Sigmoid colon (tissue), 4 donors: ENCODE measurements around the gene SLF2.

Experiments
- EP300 ChIP-seq, 4 donors: sonication (generic); formaldehyde crosslinking; IDR thresholded peaks; one replicate each; pipeline ENCODE4 v1.6.1; 2017; ENCODE audit warnings: antibody characterized with exemption in 4 of 4
- POLR2A ChIP-seq, 2 donors: fragments of 450-650 bp; IDR thresholded peaks; one replicate each; pipeline ENCODE4 v1.6.1; 2016; ENCODE audit warnings: antibody characterized with exemption in 2 of 2, mild to moderate bottlenecking in 2 of 2, moderate library complexity in 2 of 2
- POLR2AphosphoS5 ChIP-seq, 4 donors: sonication (generic); formaldehyde crosslinking; IDR thresholded peaks; one replicate each; pipeline ENCODE4 v1.6.1; 2017; ENCODE audit warnings: antibody characterized with exemption in 4 of 4
- TF ChIP-seq, protein P1 (sequence below), 4 experiments: fragments of 450-650 bp in 3 of 4; fragments of 200-600 bp in 1 of 4; IDR thresholded peaks; one replicate each; pipeline ENCODE4 v1.5.1; 2016 to 2019; ENCODE audit warnings: antibody characterized with exemption in 4 of 4, mild to moderate bottlenecking in 3 of 4, moderate library complexity in 2 of 4

DNA sequence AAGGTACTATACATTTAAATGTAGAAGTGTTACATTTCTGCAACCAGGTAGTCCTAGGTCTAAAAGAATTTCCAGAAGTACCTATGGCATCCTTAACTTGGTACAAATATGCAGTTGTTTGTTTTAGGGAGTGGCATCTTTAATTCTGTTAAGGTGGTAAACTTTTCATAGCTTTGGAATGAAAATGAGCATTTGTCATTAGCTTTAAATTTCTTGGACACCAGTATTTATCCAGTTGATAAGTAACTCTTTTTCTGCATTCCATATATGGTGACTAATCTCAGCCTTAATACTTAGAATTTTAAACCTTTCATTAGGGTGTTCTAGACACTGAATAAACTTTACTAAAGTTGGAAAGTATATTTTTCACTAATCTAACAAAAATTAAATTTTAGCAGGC lies 10.8 kb downstream of the SLF2 start:
- TF ChIP-seq, protein P1, sequence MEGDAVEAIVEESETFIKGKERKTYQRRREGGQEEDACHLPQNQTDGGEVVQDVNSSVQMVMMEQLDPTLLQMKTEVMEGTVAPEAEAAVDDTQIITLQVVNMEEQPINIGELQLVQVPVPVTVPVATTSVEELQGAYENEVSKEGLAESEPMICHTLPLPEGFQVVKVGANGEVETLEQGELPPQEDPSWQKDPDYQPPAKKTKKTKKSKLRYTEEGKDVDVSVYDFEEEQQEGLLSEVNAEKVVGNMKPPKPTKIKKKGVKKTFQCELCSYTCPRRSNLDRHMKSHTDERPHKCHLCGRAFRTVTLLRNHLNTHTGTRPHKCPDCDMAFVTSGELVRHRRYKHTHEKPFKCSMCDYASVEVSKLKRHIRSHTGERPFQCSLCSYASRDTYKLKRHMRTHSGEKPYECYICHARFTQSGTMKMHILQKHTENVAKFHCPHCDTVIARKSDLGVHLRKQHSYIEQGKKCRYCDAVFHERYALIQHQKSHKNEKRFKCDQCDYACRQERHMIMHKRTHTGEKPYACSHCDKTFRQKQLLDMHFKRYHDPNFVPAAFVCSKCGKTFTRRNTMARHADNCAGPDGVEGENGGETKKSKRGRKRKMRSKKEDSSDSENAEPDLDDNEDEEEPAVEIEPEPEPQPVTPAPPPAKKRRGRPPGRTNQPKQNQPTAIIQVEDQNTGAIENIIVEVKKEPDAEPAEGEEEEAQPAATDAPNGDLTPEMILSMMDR (IDR thresholded peaks at IDR 0.05) = no peak
- TF ChIP-seq POLR2A (IDR thresholded peaks at IDR 0.05) = no peak
- TF ChIP-seq EP300 (IDR thresholded peaks at IDR 0.05) = no peak
- TF ChIP-seq POLR2AphosphoS5 (IDR thresholded peaks at IDR 0.05) = no peak
